HL-60 (cell line): ENCODE data around the gene TTC28.

Experiments used
- DNase-seq, 2 experiments: peaks; one replicate each; pipeline ENCODE4 v3.0.0-alpha.2; 2010 to 2020; ENCODE audit warnings: low read depth in 1 of 2, low spot score in 1 of 2
- H3K27ac ChIP-seq: fragments of 250-450 bp; sonication (Bioruptor Pico); replicated peaks from 2 replicates; pipeline ENCODE4 v1.5.1; 2020; ENCODE audit warnings: mild to moderate bottlenecking, moderate library complexity
- H3K27me3 ChIP-seq: fragments of 250-450 bp; sonication (Bioruptor Pico); 2 replicates; pipeline ENCODE4 v1.5.1; 2021; ENCODE audit warnings: mild to moderate bottlenecking, moderate library complexity; ENCODE audit not compliant: insufficient read depth, poor library complexity, severe bottlenecking
- H3K4me3 ChIP-seq: replicated peaks from 2 replicates; pipeline ENCODE4 v1.5.1; 2011; ENCODE audit warnings: mild to moderate bottlenecking, control low read depth, low read length; ENCODE audit not compliant: insufficient read depth
- CTCF ChIP-seq: IDR thresholded peaks from one replicate; pipeline ENCODE4 v1.5.1; 2011; ENCODE audit warnings: low read length, control low read depth, inconsistent platforms; ENCODE audit not compliant: insufficient read depth
- GABPA ChIP-seq: IDR thresholded peaks from 2 replicates; pipeline ENCODE4 v1.6.1; 2012; ENCODE audit warnings: low read depth
- POLR2AphosphoS5 ChIP-seq: IDR thresholded peaks from 2 replicates; pipeline ENCODE4 v1.6.1; 2012; ENCODE audit warnings: low read depth
- REST ChIP-seq: IDR thresholded peaks from 2 replicates; pipeline ENCODE4 v1.6.1; 2012; ENCODE audit warnings: low read depth; ENCODE audit not compliant: insufficient replicate concordance
- SPI1 ChIP-seq: IDR thresholded peaks from 2 replicates; pipeline ENCODE4 v1.6.1; 2012; ENCODE audit warnings: low read depth, mild to moderate bottlenecking, borderline replicate concordance

The TTC28 gene

GRCh38 chr22:28044546-28045173, 635.0 kb downstream of the TTC28 start:
- H3K27me3 ChIP-seq, result no peaks in the 10 kb centered on the region
- no peak for DNase-seq
- H3K27ac ChIP-seq, result no peak overlapping the region
- H3K4me3 ChIP-seq, result no peak overlapping the region
- TF ChIP-seq SPI1, result no peak
- no peak for TF ChIP-seq CTCF
- no peak for TF ChIP-seq POLR2AphosphoS5
- no peak for TF ChIP-seq REST
- TF ChIP-seq GABPA, result no peak

GRCh38 chr22:28043266-28043665, 636.4 kb downstream of the TTC28 start:
- Histone ChIP-seq H3K27me3 (no peaks in the 10 kb centered on the region), H3K4me3 (no peak overlapping the region)
- DNase-seq, result no peak

More at GRCh38 chr22:28043266-28043665, 636.4 kb downstream of the TTC28 start:
- no peak overlapping the region for H3K27ac ChIP-seq
- TF ChIP-seq SPI1 (no peak), CTCF (no peak), POLR2AphosphoS5 (no peak), GABPA (no peak), REST (no peak)
